OCI-LY7 (cell line): Measurements from ENCODE around the gene PALLD.

Experiments
- CTCF ChIP-seq: fragments of 200-600 bp; sonication (generic); conservative IDR thresholded peaks from 2 replicates; pipeline ENCODE4 v1.5.1; 2014; ENCODE audit warnings: mild to moderate bottlenecking, antibody characterized with exemption, low read length, moderate library complexity, mixed read lengths
- EZH2phosphoT487 ChIP-seq: fragments of 200-600 bp; sonication (generic); IDR thresholded peaks from 2 replicates; pipeline ENCODE4 v1.6.1; 2018; ENCODE audit warnings: low read depth, borderline replicate concordance, mild to moderate bottlenecking, mixed run types, antibody characterized with exemption, low read length, moderate library complexity, mixed read lengths

- TF ChIP-seq CTCF (no peak), EZH2phosphoT487 (no peak)
Measured at GRCh38 chr4:168840392-168840763, 343.5 kb downstream of the PALLD start.
